ENCODE data around the gene LRP6.

The LRP6 gene

GRCh38 chr12:12108441-12109058, 158.3 kb downstream of the LRP6 start:
- no peak for DNase-seq

DNA sequence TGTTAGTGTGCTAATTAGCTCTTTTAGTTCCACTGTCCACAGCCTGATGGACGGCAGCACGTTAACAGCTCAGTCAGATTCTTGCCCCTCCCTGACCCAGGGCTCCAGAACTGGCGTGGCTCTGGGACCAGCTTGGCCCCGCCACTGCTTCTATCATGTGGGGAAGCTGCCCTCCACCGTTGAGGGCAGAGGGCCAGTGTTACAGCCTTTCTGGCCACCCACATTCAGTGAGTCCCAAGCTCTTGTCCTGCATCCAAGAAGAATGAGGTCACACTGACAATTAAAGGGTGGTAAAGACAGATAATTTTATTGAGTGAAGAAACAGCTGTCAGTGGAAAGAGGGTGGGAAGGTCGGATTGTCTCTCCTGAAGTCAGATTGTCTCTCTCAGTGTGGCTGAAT, 159.2 kb downstream of the LRP6 start:
- DNase-seq = no peak

- no peak for DNase-seq
Observed at GRCh38 chr12:12099102-12099501, 167.7 kb downstream of the LRP6 start.

GRCh38 chr12:12098691-12099015, 168.2 kb downstream of the LRP6 start:
- DNase-seq = no peak

DNA sequence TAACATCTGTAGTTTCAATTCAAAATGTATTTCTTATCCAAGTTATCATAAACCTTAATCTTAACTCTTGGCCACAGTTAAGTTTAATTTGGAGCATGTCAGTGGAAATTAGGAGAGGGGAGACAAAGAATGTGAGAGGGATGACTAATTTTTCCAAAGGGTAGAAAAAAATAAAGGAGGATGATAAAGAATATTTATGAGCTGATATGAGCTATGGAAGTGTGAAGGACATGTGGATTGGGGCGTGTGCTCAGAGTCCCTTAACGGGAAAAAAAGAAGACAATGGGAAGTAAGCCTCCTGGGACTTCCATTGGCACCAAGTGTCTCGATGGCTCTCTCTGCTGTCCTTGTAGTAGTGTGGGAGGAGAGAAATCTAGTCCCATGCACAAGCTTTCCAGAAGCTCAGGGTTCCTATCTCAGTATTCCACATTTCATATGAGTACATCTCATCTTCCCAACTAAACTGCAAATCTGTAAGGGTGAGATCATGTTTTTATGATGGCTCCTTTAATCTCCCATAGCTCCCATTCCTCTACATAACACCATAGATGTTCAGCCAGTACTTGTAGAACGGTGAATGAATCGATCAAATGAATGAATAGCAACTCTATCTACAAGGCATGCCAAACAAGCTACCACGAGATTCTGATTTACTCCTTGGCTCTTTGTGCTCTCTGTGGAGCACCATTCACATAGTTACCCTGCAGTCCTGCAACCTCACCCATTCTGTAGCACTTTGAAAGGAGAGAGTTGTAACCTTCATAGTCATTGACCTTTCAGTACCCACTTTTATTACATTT, 168.8 kb downstream of the LRP6 start:
- no peak for DNase-seq

- DNase-seq = no peak
Observed at GRCh38 chr12:12095021-12095420, 171.8 kb downstream of the LRP6 start.

DNA sequence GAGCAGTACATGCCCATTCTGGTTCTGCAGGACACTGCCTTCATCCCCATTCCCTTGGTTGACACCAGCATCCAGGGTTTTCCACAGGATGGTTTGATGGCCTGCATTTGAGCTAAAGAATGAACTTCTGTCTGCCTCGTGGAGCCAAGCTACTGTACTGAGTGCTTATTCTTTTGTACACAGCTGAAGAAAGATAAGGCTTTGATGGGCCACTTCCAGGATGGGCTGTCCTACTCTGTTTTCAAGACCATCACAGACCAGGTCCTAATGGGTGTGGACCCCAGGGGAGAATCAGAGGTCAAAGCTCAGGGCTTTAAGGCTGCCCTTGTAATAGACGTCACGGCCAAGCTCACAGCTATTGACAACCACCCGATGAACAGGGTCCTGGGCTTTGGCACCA, 172.4 kb downstream of the LRP6 start:
- DNase-seq = no peak

DNA sequence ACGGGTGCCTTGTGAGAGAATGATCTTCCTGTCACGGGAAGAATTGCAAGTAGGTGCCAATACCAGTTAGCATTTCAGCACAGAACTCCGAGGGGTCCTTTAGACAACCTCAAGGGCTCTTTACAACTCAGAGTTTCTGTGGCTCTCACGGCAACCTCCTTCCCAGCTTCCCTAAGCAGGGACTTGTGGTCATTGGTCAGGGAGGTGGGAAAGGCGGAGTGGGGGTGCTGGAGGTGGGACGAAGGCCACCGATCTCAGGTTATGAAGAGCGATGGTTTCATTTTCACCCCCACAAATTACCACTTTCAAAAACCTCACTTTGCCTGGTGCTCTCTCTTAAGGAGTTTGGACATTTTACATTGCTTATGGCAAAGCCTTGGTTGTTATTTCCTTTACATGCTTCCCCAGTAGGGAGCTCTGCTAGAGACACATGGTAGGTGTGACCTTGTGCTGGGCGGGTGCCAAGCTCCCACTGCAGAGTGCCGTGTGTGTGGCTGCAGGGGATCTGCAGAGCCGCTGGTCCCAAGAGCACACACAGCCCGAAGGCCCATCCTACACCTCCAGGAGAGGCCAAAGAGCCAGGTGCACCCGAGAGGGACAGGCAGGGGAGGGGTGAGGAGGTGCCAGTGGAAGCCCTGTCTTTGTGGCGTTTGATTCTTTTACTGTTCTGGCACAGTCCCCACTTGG, 174.7 kb downstream of the LRP6 start:
- DNase-seq = peak; percentile 26

DNA sequence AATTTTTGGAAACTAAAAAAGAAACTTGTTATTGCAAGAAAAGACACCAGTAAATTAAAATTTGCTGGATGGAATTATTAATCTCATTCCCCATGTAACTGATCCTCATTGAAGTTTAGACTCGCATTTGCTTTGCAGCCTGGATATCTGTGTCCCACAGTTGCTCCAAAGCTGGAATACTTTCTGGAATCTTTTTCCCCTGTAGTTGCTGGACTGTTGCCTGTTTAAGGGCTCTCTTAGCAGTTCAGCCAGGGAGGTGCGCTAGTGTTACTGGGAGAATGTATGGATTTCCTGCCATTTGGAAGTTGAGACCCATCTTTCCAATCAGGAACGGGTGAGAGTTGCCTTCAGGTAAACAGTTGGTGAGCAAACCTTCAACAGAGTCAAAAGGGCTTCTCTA, 175.8 kb downstream of the LRP6 start:
- DNase-seq = no peak

- DNase-seq = no peak
Observed at GRCh38 chr12:12088761-12089160, 178.1 kb downstream of the LRP6 start.

DNA sequence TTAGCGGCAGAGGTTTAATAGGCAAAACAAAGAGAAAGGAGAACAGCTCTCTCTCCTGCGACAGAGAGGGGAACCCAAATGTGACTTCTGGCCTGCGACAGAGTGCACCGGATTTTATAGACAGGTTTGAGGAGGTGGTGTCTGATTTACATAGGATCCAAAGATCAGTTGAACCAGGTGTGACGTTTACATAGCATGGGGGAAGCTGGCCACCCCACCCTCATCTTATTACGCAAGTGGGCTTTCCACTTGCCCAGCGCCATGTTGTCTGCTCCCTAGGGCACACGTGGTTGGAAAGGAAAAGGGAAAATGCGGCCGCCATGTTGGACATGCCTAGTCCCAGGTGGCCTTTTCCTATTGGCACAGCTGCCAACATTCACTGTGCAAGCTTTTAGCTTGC, 178.7 kb downstream of the LRP6 start:
- DNase-seq = no peak

GRCh38 chr12:12087693-12088034, 179.2 kb downstream of the LRP6 start:
- DNase-seq = no peak

GRCh38 chr12:12086973-12087692, 179.7 kb downstream of the LRP6 start:
- DNase-seq = no peak

GRCh38 chr12:12086362-12086761, 180.5 kb downstream of the LRP6 start:
- no peak for DNase-seq

- no peak for DNase-seq
Observed at GRCh38 chr12:12083688-12084087, 183.2 kb downstream of the LRP6 start.

- DNase-seq = peak; percentile 34
Observed at GRCh38 chr12:12081836-12082497, 184.9 kb downstream of the LRP6 start.

DNA sequence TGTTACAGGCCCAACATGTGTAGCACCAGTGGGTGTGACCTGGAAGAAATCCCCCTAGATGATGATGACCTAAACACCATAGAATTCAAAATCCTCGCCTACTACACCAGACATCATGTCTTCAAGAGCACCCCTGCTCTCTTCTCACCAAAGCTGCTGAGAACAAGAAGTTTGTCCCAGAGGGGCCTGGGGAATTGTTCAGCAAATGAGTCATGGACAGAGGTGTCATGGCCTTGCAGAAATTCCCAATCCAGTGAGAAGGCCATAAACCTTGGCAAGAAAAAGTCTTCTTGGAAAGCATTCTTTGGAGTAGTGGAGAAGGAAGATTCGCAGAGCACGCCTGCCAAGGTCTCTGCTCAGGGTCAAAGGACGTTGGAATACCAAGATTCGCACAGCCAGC, 187.6 kb downstream of the LRP6 start:
- DNase-seq = no peak

GRCh38 chr12:12072064-12072760, 194.6 kb downstream of the LRP6 start:
- DNase-seq = no peak

DNA sequence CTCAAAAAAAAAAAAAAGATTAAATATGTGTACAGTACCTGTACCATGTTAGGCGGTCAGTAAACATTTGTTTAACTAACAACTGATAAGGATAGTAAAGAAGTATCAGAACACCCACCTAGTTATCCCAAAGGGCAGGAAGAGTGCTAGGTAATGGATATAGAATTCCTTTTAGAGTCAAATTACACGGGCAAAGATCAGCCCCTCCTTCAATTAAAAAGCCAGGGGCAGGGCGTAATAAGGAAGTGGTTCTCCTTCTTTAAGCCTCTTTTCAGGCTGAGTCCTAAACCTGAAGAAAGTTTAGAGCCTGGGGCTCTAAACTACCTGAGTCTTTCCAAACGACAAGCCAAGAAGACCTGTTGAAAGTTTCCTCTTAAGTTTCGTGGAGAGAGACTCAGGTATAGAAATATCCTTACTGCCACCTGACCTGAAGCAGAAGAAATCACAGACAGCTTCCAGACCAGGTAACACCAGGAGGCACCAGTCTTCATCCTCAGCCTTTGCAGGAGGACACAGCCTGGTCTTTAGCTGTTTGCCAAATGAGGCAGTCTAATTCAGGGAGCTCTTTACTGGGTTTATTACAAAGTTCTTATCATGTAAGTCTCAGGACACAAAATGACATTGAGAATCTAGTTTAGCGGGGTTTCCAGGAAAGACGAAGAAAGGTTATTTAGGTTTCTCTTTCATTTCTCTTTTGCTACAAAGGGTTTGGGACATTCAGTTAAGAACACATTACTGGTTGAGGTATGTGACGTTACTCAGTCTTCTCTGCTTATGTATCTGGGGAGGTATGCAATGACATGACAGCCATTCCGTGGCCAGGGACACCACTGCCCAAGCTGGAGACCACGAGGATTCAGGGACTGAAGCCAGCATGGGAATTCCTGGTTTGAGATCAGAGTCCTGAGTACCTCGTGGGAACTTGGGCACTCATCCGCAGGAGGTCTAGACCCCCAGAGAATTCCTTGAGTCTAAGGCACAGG, 195.9 kb downstream of the LRP6 start, which contains the start of gene BCL2L14:
Gene BCL2L14 (plus strand): TSS at position 266 of the 983 bp plus-strand sequence. CDS start 8,367 bp downstream, outside the sequence.
- no peak for DNase-seq

- DNase-seq = no peak
Observed at GRCh38 chr12:12069821-12070548, 196.9 kb downstream of the LRP6 start.
